Measurements from ENCODE around the gene NIPSNAP3A.
A peak's percentile ranks its signal among the peaks of the same experiment; 100 is the strongest.

Gene NIPSNAP3A

GRCh38 chr9:104778802-104779201, 31.3 kb downstream of the NIPSNAP3A start:
- TF ChIP-seq CTCF (IDR thresholded peaks at IDR 0.05; ENCODE audit: insufficient read depth, low read depth, low read length, missing control alignments): no peak
- H3K4me3 ChIP-seq (ENCODE audit: low read length): no peak overlapping the region
- DNase-seq (ENCODE audit: low read depth): no peak

DNA sequence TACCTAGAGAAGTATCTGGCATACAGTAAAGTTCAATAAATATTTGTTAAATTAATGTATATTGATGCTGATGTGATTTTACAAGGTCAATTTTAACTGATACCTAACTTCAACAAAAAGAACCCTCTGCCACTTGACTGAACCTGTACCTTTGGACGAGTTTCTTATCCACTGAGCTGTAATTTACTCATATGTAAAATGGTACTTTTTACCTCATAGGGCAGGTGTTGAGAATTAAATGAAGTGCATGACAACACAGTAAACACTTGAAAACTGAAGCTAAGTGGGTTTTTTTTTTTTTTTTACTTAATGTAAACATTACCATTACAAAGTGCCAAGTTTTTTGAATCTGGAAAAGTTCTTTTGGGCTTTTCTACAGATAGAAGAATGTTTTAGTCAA, 31.9 kb downstream of the NIPSNAP3A start:
- no peak for DNase-seq (ENCODE audit: low read depth)
- no peak for TF ChIP-seq CTCF (IDR thresholded peaks at IDR 0.05; ENCODE audit: insufficient read depth, low read depth, low read length, missing control alignments)
- no peak overlapping the region for H3K4me3 ChIP-seq (ENCODE audit: low read length)

GRCh38 chr9:104779946-104780535, 32.6 kb downstream of the NIPSNAP3A start:
- H3K4me3 ChIP-seq (ENCODE audit: low read length): no peak overlapping the region
- no peak for TF ChIP-seq CTCF (IDR thresholded peaks at IDR 0.05; ENCODE audit: insufficient read depth, low read depth, low read length, missing control alignments)
- DNase-seq (ENCODE audit: low read depth): no peak

DNA sequence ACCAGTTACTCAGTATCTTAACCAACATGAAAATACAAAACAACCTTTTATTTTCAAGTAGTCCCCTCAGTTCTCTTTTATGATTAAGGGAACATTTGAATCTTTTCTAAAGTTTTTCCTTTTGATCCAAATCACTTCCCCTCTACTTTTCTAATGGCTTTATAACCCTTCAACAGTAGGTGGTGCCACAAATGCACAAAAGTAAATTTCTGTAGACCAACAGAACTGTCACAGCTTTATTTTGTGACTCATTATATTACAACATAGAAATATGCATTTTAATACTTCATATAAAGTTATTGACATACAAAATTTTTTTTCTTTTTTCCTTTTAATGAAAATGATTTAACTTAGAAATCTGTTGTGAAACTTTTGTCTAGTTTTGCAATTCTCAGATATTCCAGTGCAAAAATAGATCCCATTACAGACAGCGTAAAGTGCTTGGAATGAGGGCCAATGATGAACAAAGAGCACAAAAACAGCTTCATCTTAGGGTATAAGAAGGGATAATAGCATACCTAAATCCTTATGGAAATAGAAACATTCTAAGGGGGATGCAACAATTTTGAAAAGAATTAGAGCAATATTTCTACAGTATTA, 33.4 kb downstream of the NIPSNAP3A start:
- TF ChIP-seq CTCF (IDR thresholded peaks at IDR 0.05; ENCODE audit: insufficient read depth, low read depth, low read length, missing control alignments): peak; percentile 52
- peak; percentile 65 for DNase-seq (ENCODE audit: low read depth)
- no peak overlapping the region for H3K4me3 ChIP-seq (ENCODE audit: low read length)

GRCh38 chr9:104783588-104783987, 36.1 kb downstream of the NIPSNAP3A start:
- peak; percentile 16 for DNase-seq (ENCODE audit: low read depth)
- no peak overlapping the region for H3K4me3 ChIP-seq (ENCODE audit: low read length)
- no peak for TF ChIP-seq CTCF (IDR thresholded peaks at IDR 0.05; ENCODE audit: insufficient read depth, low read depth, low read length, missing control alignments)

GRCh38 chr9:104784098-104784497, 36.6 kb downstream of the NIPSNAP3A start:
- no peak overlapping the region for H3K4me3 ChIP-seq (ENCODE audit: low read length)
- DNase-seq (ENCODE audit: low read depth): no peak
- no peak for TF ChIP-seq CTCF (IDR thresholded peaks at IDR 0.05; ENCODE audit: insufficient read depth, low read depth, low read length, missing control alignments)

- no peak for TF ChIP-seq CTCF (IDR thresholded peaks at IDR 0.05; ENCODE audit: insufficient read depth, low read depth, low read length, missing control alignments)
- no peak for DNase-seq (ENCODE audit: low read depth)
- no peak overlapping the region for H3K4me3 ChIP-seq (ENCODE audit: low read length)
Measured at GRCh38 chr9:104786293-104786692, 38.8 kb downstream of the NIPSNAP3A start.

Data from epithelial cell of esophagus (primary cell).